HG03064 (cell line): ENCODE measurements around the gene KRT12.
"Not testable (repeated sequence)": the region's sequence is repeated elsewhere in the genome, so short reads cannot be mapped to it uniquely, and the experiment has no call there.

Source experiments
- ATAC-seq: cut with Tn5 transposase; IDR thresholded peaks from one replicate; pipeline ENCODE4 v1.9.1; 2021; ENCODE audit warnings: low read depth; ENCODE audit not compliant: unreplicated experiment

Gene KRT12

DNA sequence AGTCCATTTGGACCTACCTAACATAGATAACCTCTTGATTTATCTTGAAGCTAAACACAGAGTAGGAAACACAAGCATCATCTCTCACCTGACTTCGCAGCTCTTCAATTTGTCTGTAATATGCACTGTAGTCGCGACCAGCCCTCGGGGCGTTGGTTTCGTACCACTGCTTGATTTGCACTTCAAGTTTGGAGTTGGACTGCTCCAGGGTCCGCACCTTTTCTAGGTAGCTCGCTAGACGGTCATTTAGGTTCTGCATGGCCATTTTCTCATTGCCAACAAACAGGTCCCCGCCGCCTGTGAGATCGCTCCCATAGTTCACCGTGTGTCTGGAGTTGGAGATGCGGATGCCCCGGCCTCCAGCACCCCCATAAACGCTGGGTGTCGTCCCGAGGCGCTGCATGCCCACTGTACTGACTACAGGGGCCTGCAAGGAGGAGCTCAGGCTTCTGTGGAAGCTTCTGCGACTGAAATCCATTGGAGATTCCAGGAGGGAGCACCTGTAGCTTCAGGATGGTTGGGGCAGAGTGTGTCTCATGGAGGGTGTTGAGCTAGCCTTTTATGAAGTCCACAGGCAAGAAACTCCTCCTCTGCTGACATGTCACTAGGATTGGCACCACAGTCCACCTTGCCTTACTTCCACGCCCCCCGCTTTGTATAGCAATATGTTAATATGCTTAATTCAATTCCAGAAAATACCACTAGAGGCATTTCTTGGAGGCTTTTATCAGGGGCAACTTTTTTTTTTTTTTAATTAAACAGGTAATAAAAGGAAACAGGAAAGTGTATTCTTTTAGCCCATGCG is 17.9 kb upstream of the KRT12 start, which contains the start of gene KRT20:
TSS of gene KRT20 (minus strand) at position 535 of the 805 bp plus-strand sequence. CDS start at position 478, 57 bp downstream.
- ATAC-seq, result no peak

DNA sequence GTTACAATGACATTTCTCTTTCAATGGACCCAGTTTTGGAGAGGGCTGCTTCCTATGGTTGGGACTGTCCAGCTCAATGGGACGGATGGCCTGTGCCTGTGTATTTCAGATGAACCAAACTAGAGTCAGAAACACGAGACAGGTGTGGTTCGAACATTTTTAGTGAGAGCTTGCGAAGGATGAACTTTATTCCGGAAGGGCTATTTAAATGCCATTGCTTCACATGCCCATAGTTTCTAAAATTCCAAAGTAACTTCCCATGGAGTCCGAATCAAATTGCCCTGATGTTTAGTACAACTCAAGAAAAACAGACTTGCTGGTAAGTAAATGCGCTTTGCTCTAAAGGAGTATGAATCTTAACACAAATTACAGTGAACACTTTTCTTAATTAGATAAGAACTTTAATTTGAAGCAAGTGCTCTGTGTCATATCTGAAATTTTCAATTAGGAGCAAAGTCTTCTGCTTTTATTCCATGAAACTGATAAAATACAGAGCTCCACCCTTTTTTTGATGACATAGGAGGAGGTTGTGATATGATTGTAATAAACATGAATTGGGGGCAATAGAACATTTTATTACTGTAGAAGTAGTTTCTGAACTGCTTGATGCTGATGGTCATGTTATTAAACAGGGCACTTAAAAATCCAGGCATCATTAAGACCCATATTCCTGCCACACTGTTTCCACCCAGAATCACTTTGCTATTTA is 16.8 kb upstream of the KRT12 start:
- no peak for ATAC-seq

DNA sequence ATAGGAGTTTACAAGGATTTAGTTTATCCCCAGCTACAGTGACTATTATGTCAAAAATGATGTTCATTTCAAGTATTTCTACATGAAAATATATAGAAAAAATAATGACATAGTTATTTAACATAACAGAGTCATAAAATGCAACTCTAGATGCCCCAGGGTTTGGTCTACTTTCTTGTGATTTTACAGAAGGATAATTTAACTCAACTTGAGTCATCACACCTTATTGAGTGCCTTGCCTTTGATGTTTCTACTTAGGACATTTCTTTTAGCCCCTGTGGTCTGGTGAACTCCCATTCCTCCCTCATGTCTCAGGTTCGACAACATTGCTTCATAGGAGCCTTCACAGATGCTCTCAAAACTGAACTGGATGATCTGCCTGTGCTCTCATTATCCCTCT is 16.0 kb upstream of the KRT12 start:
- no peak for ATAC-seq

DNA sequence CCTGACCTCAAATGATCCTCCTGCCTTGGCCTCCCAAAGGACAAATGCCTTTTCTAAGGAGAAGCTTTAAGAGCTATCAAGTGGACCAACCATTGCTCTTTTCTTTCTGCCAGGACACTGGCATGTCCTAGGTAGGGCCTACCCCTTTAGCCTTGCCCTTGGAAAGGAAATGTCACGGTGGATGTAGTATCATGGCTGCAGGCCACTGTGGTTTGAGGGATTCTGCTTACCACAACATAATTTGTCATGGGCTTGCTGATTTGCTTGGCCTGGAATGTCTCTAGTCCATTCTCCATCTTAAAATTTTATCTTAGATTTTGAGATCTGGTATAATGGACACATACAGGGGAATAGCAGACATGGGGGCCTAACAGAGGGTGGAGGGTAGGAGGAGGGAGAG is 12.0 kb upstream of the KRT12 start:
- no peak for ATAC-seq

DNA sequence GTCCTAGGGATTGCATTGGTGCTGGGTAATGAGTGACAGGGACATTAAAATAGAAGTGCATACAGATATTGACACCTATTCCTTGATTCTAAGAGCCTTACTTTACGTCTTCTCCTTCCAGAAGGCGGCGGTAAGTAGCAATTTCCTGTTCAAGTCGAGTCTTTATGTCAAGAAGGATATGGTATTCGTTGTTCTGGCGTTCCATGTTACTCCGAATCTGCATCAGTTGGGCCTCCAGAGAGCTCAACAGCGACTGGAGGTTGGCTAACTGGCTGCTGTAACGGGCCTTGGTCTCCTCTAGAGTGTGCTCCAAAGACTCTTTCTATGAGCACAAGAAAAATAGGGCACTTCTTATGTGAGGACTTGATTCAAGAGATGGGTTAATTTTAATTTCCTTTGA is 11.0 kb upstream of the KRT12 start:
- no peak for ATAC-seq

DNA sequence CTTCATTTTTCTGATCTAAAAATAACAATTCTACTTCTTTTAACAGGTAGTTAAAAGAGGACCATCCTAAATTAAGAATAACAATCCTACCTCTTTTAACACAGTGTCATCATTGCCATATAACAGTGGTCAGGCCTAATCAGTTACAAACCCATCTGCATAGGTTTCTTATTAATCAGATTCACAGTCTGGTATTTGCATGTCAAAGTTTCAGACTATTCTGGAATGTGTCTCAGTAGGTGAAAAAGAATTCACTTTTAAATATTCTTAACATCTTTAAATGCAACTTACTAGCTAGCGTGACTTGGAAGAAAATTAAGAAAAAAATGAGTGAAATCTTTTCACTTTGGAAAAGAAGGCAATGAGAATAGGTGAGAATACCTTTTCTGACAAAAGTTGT is 6.8 kb upstream of the KRT12 start:
- no peak for ATAC-seq

DNA sequence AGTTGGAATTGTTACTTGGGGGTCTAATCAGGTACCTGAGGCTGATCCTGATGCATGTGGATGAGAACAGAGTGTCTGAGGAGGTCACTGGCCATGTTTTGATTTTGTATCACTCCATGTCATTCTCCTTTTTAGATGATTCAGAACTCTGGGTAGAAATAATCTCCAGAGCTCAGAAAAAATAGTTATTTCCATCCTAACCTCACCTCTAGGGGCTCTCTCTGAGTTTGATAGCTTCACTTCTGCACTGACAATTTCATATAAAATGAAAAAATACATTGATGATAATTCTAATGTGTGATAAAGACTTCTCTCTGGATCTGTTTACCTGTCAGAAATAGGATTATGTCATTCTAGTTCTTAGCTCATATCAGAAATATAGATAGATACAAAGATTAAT is 6.2 kb upstream of the KRT12 start:
- ATAC-seq, result no peak

DNA sequence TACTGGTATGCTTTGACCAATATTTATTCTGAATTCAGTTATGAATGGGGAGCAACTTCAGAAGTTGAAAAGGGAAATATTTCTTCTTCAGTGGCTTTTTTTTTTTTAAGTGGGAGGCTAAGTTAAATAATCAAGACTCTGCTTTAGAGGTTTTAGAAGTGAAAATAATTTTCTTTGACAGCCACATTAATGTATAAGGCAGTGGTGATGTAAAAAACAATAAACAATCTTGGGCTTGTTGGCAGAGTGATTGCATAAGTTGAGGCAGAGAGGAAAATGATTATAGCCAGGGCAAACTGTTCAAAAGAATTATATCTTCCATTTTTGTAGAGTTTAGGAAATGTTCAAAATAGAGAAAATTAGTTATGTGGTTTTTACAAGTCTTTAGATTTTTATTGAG is 5.4 kb upstream of the KRT12 start:
- ATAC-seq, result no peak

DNA sequence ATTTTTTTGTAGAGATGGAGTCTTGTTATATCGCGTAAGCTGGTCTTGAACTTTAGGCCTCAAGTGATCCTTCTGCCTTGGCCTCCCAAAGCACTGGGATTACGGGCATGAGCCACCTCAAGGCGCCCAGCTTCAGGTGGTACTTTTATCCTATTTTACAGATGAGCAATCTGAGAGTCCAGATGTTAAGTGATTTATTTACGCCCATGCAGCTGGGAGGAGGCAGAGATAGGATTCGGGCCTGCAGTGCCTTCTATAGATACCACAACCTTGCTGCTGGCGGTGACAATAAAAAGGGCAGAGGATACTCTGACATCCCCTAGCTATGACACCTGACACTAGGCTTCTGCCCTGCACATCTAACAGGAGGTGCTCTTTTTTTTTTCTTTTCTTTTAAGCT is 4.3 kb upstream of the KRT12 start:
- no peak for ATAC-seq

DNA sequence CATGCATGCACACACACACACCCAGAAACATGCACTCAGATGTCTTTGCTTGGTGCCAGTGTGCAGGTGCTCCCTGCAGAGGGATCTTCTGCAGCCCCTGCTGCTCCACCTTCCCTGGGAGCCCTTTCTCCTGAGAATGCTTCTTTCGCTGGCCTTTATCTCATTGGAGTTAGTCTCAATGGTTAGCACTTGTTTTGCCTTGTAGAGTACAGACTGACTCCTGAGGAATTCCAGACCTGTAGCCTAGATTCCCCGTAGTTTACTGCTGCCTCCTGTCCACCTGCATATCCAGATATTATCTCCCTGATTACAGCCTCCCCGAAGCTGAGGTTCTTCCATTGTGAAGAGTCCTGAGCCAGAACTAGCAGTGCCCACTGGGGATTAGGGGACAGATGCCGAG is 3.1 kb upstream of the KRT12 start:
- no peak for ATAC-seq

DNA sequence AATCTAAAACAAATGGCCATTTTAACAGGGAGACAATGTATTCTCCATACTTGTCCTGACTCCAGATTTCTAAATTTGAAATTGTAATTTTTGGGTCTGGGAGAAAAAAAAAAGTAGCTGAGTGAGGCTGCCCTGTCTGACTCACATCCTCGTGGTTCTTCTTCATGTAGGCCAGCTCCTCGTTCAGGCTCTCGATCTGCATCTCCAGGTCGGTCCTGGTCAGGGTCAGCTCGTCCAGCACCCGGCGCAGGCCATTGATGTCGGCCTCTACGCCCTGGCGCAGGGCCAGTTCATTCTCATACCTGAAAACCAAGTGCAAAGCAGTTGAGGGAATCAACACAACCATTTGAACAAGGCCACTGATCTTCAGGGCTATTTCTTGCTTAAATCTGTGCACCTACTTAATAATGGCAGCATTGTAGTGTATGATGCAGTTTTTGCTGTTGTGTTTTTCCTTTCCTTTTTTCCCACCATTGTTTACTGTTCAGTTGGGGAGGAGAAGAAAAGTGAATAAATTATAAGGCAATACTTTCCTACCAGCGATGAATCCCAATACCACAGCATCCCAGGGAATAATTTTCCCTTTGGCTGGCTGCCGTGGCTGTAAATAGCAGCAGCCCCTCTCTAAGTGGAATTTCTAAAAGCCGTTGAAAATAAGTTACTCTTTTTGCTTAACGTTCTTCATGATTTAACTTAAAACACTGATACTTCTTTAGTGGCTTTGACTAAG is 2.2 kb downstream of the KRT12 start:
- no peak for ATAC-seq

DNA sequence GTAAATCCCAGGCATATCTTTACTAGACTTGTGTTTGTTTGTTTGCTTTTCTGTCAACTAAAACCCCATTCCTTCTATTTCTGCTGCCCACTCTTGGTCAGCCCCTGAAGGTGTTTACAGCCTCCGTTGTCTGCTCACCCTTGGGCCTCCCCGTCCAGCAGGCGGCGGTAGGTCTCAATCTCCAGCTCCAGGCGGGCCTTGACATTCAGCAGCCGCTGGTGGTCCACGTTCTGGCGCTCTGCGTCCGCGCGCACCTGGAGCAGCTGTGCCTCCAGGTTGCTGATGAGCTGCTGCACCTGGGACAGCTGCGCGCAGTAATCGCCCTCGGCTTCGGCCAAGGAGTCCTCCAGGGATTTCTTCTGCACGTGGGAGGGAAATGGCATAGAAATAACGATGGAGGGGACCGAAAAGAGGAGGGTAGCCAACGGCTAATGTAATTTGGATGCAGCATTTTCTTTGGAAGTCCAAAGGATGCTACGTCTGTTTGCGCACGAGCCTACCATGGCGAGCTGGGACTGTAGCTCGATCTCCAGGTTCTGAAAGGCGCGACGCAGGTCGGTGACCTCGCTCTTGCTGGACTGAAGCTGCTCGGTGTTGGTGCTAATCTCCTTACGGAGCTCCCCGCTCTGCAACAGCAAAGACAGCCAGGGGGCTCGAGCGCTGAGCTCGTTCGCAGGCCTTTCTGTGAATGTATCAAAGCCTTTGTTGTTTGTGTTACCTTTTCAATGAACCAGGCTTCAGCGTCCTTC is 3.9 kb downstream of the KRT12 start:
- ATAC-seq, result no peak

DNA sequence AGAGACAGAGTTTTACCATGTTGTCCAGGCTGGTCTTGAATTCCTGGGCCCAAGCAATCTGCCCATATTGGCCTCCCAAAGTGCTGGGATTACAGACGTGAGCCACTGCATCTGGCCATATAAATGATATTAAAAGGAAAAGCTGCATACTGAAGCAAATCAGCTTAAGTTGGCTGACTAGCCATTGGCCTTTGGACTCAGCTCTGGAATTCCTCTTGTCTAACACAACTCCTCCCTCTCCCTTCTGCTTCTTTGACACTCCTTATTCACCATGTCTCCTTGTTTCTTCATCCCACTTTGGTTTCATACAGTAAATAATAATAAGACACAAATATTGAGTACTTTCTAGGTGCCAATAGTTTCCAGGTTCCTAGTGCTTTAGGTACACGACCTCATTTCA is 7.5 kb downstream of the KRT12 start:
- ATAC-seq, result no peak

DNA sequence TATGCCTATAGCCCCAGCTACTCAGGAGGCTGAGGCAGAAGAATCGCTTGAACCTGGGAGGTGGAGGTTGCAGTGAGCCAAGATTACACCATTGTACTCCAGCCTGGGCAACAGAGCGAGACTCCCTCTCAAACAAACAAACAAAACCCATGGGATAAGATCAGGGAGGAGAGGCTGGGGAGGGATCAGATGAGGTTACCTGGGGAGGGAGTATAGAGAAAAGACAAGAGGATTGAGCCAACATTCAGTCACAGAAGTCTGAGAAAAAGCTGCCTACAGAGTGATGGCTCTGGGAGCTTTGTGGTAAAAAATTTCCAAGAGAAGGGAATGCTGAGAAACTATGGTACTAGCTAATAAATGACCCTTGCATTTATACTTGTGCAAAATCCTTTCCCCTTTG is 8.4 kb downstream of the KRT12 start:
- ATAC-seq, result not testable (repeated sequence)

DNA sequence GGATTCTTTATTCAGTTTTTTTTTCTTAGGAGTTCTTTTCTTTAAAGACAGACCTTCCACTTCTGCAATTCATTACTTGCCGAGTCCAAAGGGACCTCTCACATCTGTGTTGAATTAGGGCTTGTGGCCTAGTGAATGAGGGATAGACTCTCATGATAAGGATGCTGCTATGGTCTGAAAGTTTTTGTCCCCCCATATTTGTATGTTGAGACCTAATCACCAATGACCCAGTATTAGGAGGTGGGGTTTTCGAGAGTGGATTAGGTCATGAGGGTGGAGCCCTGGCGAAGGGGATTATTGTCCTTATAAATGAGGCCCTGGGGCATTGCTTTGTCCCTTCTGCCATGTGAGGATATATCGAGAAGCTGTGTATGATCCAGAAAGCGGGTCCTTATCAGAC is 9.5 kb downstream of the KRT12 start:
- no peak for ATAC-seq

DNA sequence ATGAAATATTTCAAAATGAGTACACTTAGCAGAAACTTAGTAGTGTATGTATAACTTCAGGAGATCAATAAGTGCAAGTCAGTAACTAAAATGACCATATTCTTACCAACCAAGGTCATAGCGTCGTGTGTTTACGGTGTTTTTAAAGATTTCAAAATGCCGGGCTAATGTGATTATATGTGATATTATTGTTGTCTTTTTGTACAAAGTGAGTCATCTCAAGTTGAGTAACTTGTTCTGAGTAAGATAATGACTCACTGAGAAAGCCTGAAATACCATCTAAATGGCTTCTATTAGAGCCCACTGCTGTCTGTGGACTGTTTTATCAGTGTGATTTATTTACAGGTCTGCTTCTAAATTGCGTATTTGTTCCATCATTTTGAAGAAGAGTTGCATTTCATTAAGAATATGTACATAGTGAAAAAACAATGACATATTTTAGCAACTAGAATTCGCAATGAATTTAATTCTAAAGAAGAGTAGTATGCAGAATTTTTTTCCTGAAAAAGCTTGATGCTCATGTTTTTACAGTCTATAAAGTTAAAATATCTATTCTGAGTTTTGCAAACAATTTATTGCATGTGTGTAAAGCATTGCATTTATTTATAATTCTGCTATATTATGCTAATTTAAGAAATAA is 12.7 kb downstream of the KRT12 start:
- ATAC-seq, result no peak

DNA sequence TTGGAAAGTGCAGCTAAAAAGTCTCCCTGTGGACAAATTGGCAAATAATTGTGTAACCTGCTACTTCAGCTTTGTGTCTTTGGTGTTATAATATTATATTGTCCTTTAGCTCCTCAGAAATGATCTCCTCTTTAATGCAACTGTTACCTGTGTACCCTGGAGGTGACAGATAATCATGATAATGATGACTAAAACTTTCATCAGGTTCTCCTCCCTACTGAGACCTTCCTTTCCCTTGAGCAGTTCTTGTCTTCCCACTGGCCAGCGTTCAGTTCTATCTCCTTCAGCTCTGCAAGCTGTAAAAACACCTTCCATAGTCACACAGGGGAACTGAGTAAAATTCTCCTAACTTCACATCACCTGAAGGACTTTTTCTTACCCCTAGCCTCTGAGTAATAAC is 14.7 kb downstream of the KRT12 start:
- ATAC-seq, result no peak

DNA sequence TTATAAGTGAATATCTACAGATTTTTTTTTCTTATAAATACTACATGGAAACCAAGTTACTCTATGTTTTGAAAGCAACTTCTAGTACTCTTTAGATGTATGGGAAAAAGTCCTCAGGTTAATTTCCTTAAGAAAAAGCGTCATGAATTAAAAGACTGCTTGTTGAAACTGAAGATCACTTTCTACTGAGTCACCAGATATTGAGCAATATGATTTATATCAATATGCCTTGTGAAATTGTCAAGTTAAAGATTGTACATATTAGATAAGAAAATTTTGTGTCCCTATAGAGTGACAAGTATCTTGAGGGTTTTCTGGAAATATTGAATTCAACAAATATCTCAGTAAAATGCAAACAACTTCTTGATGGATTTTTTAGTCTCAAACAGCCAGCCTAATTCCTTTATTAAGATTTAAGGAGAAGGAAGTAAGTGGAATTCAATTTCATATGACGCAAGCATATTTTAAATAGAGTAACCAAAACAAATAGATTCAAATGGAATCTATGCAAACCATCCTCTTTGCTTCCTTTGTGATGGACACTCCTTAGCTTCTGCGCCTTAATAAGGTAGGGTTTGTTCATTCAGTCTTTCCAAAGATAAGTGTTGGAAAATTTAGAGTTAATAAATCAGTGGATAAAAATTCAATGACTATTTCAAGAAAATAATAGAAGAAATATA is 16.6 kb downstream of the KRT12 start:
- no peak for ATAC-seq

DNA sequence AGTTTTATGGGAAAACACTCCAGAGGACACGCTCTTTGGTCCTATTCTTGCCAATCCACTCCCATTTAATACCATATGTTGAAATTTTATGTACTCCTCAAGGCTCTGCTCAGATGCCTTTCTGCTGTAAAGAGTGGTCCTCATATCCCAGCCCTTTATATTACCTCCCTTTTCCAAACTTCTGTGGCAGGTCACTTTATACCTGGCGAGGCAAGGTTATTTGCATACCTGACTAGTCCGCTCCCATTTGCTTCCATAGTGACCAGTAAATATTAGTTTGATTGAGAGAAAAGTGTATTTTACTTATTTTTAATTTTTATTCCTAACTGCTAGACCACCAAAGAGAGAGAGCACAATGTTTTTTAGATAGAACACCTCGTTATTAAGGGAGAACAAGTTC is 17.3 kb downstream of the KRT12 start:
- ATAC-seq, result no peak
